Stimulated activated CD4-positive, alpha-beta T cell treated with anti-CD3 and anti-CD28 coated beads, TNF-alpha, amount 100 ng/mL, for 24 hours (primary cell): ENCODE results near the gene DAPP1.
A peak's percentile ranks its signal among the peaks of the same experiment; 100 is the strongest.

Experiments
- DNase-seq, 3 experiments: peaks; one replicate each; pipeline ENCODE4 v3.0.0-alpha.2; 2020; ENCODE audit warnings: low read depth in 3 of 3

Gene DAPP1

GRCh38 chr4:99853999-99854398 is 37.4 kb downstream of the DAPP1 start:
- no peak for DNase-seq

- DNase-seq: no peak
Measured at GRCh38 chr4:99855678-99856077, 39.1 kb downstream of the DAPP1 start.

- no peak for DNase-seq
Measured at GRCh38 chr4:99856166-99856565, 39.5 kb downstream of the DAPP1 start.

- DNase-seq: no peak
Measured at GRCh38 chr4:99857307-99857706, 40.7 kb downstream of the DAPP1 start.

- DNase-seq: no peak
Measured at GRCh38 chr4:99859618-99860017, 43.0 kb downstream of the DAPP1 start.

- DNase-seq: no peak
Measured at GRCh38 chr4:99860521-99860920, 43.9 kb downstream of the DAPP1 start.

- no peak for DNase-seq
Measured at GRCh38 chr4:99861120-99861905, 44.7 kb downstream of the DAPP1 start.

GRCh38 chr4:99863804-99864203 is 47.2 kb downstream of the DAPP1 start:
- no peak for DNase-seq

- no peak for DNase-seq
Measured at GRCh38 chr4:99868126-99868596, 51.5 kb downstream of the DAPP1 start.

- no peak for DNase-seq
Measured at GRCh38 chr4:99872570-99872969, 55.9 kb downstream of the DAPP1 start.

- no peak for DNase-seq
Measured at GRCh38 chr4:99875071-99875470, 58.4 kb downstream of the DAPP1 start.

GRCh38 chr4:99876946-99877345 is 60.3 kb downstream of the DAPP1 start:
- no peak for DNase-seq

- DNase-seq: no peak
Measured at GRCh38 chr4:99878604-99879003, 62.0 kb downstream of the DAPP1 start.

- no peak for DNase-seq
Measured at GRCh38 chr4:99879458-99879857, 62.8 kb downstream of the DAPP1 start.

- DNase-seq: peak in 1 of 3 experiments; percentile 14
Measured at GRCh38 chr4:99885063-99885664, 68.5 kb downstream of the DAPP1 start.

GRCh38 chr4:99885687-99886086 is 69.1 kb downstream of the DAPP1 start:
- DNase-seq: no peak

GRCh38 chr4:99886146-99886545 is 69.5 kb downstream of the DAPP1 start:
- no peak for DNase-seq

- DNase-seq: no peak
Measured at GRCh38 chr4:99887837-99888236, 71.2 kb downstream of the DAPP1 start.

- DNase-seq: no peak
Measured at GRCh38 chr4:99891351-99891750, 74.7 kb downstream of the DAPP1 start.

GRCh38 chr4:99893029-99893428 is 76.4 kb downstream of the DAPP1 start:
- DNase-seq: no peak

- no peak for DNase-seq
Measured at GRCh38 chr4:99893839-99894160, 77.2 kb downstream of the DAPP1 start.

- DNase-seq: peak; percentile 79 to 85 (median 84)
Measured at GRCh38 chr4:99894161-99894997, 77.8 kb downstream of the DAPP1 start, which contains the start of gene LAMTOR3. Gene LAMTOR3 (minus strand): TSS chr4:99894427. CDS start chr4:99893963, 464 bp downstream.
